ENCODE measurements around the gene TSACC.
"Not testable (repeated sequence)": the region's sequence is repeated elsewhere in the genome, so short reads cannot be mapped to it uniquely, and the experiment has no call there.

The TSACC gene

DNA sequence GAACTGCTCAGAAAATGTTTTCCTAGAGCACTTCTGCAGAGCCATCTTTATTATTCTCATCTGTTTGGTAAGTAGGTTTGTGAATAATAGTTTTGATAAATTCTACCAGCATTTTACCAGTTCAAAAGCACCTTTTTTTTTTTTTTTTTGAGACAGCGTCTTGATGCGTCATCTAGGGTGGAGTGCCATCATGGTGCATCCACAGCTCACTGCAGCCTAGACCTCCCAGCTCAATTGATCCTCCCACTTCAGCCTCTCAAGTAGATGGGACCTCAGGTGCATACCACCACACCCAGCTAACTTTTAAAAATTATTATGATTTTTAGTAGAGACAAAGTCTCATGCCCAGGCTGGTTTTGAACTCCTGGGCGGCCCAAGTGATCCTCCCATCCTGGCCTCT is 20.9 kb downstream of the TSACC start:
- Mint-ChIP-seq H3K4me1 (ENCODE audit: low read depth) (peaks cover 4% of the 10 kb centered on the region), H3K27ac (no peak overlapping the region), H3K9me3 (no peaks in the 10 kb centered on the region), H3K27me3 (ENCODE audit: low read depth) (peaks cover 42% of the 10 kb centered on the region), H3K4me3 (no peak overlapping the region), H3K36me3 (ENCODE audit: low read depth) (no peaks in the 10 kb centered on the region)
- no peak for DNase-seq (ENCODE audit: low spot score)

DNA sequence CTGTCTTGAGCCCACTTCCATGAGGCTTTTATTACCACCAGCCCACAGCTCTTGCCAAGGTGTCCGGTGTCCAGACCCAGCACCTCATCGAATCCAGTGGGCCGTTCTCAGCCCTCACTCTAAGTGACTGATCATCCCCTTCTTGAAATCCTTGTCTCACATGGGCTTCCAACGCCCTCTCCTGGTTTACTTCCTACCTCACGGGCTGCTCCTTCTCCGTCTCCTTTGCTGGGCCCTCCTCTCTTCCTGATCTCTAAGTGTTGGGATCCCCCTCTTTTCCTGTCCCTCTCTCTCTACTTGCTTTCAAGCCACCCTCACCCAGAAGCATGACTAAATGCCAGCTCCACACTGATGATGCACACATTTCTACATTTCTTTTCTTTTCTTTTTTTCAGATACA is 21.6 kb downstream of the TSACC start:
- H3K4me1 Mint-ChIP-seq (ENCODE audit: low read depth): peaks cover 4% of the 10 kb centered on the region
- H3K27me3 Mint-ChIP-seq (ENCODE audit: low read depth): peaks cover 45% of the 10 kb centered on the region
- H3K9me3 Mint-ChIP-seq: no peaks in the 10 kb centered on the region
- no peaks in the 10 kb centered on the region for H3K36me3 Mint-ChIP-seq (ENCODE audit: low read depth)
- H3K4me3 Mint-ChIP-seq: no peak overlapping the region
- DNase-seq (ENCODE audit: low spot score): no peak
- H3K27ac Mint-ChIP-seq: no peak overlapping the region

DNA sequence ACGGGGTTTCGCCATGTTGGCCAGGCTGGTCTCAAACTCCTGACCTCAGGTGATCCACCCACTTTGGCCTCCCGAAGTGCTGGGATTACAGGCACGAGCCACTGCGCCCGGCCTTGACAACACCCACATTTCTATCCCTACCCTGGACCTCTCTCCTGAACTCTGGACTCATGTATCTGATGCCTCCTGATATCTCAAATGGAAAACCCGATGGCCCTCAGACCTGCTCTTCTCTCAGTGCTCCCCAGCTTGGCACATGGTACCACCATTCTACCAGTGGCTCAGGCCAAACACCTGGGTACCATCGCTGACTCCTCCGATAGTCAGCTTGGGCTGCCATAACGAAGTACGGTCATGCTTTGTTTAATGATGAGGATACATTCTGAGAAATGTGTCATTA is 22.2 kb downstream of the TSACC start:
- Mint-ChIP-seq H3K27ac (no peak overlapping the region), H3K4me3 (no peak overlapping the region), H3K36me3 (ENCODE audit: low read depth) (no peaks in the 10 kb centered on the region), H3K27me3 (ENCODE audit: low read depth) (peaks cover 49% of the 10 kb centered on the region), H3K9me3 (no peaks in the 10 kb centered on the region), H3K4me1 (ENCODE audit: low read depth) (peaks cover 4% of the 10 kb centered on the region)
- no peak for DNase-seq (ENCODE audit: low spot score)

DNA sequence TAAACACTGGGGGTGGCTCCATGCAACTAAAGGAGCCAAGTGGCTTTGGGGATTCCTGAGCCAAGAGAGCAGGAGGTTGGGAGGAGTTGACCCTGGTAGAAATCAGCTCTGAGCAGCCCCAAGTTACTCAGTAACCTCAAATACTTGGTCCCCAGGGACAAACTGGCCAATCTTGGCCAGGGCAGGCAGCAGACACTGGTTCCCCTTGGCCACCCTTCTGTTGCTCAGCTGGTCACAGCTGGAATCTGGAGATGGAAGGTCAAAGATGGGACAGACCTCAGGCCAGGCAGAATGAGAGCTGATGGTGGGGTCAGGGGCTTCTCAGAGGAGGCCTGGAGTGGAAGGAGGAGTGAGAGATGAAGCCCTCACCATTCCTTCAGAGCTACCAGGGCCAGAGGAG is 27.4 kb downstream of the TSACC start:
- no peak for DNase-seq (ENCODE audit: low spot score)
- no peaks in the 10 kb centered on the region for H3K4me1 Mint-ChIP-seq (ENCODE audit: low read depth)
- H3K27me3 Mint-ChIP-seq (ENCODE audit: low read depth): peaks cover 47% of the 10 kb centered on the region
- H3K9me3 Mint-ChIP-seq: no peaks in the 10 kb centered on the region
- no peaks in the 10 kb centered on the region for H3K36me3 Mint-ChIP-seq (ENCODE audit: low read depth)
- H3K27ac Mint-ChIP-seq: no peak overlapping the region
- no peak overlapping the region for H3K4me3 Mint-ChIP-seq

DNA sequence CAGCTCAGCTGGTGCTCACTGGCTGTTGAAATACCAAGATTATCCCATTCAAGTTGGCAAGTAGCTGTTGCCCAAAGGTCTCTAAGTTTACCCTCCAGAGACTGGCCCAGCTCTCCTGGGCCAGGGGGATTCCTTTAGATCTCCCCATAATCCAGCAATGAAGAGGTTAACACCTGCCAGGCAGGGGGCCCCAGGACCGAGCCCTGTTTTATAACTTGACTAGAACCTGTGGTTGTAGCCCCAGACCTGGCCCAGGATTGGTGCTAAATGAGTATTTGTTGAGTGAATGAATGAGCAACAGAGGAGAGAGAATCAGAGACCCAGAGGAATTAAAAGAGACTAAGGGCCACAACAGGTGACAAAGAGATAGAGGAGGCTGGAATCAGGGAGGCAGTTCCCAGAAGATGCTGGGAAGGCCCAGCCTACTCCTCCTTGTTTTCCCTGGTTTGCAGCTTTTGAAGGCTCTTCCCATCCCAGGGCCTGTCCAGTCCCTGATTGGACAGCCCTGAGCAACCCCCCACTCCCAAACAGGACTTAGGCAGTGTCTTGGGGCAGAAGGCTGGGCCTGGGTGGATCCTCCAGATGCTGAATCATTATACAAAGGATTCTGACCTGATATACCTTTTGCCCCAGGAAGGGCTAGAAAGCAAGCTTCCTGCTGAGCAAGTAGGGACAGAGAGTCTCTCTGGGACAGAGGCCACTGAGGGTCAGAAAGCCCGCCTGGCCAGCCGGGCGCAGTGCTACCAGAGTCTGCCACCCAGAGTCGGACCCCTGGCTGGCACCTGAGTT is 28.2 kb downstream of the TSACC start:
- H3K27me3 Mint-ChIP-seq (ENCODE audit: low read depth): peaks cover 53% of the 10 kb centered on the region
- no peaks in the 10 kb centered on the region for H3K9me3 Mint-ChIP-seq
- H3K4me1 Mint-ChIP-seq (ENCODE audit: low read depth): no peaks in the 10 kb centered on the region
- no peaks in the 10 kb centered on the region for H3K36me3 Mint-ChIP-seq (ENCODE audit: low read depth)
- DNase-seq (ENCODE audit: low spot score): no peak
- H3K27ac Mint-ChIP-seq: no peak overlapping the region
- H3K4me3 Mint-ChIP-seq: no peak overlapping the region

DNA sequence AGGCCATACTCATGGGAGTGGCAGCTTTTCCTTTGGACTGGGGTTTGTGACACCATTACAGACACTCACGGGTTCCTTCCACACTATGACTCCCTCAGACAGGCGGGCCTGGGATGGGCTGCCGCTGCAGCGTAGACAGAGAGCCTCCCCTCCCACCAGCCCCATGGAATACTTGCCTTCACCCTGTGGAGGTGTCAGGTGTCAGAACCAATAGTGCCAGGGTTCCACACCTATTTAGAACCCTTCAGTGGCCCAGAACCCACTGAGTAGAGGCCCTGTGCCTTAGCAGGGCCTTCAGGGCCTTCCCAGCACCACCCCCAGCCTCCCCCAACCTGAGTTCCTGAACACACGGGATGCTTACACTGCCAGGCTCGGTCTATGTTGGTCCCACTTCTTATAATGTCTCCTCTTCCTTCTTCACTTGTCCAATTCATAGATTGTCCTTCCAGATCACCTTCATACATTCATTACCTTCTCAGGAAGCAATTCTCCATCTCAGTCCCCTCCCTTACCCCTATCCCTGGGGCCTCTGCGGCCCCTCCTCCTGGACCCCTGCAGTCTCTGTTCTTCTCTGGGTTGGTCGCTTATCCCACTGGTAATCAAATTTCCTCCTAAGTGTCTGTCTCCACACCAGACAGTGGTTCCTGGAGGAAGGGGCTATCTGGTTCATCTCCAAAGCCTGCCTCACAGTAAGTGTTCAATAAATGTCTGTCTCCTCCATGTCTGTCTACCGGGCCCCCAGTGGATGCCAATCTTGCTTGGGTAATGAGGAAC is 29.2 kb downstream of the TSACC start:
- no peak overlapping the region for H3K27ac Mint-ChIP-seq
- DNase-seq (ENCODE audit: low spot score): no peak
- peaks cover 61% of the 10 kb centered on the region for H3K27me3 Mint-ChIP-seq (ENCODE audit: low read depth)
- no peaks in the 10 kb centered on the region for H3K36me3 Mint-ChIP-seq (ENCODE audit: low read depth)
- H3K9me3 Mint-ChIP-seq: no peaks in the 10 kb centered on the region
- no peaks in the 10 kb centered on the region for H3K4me1 Mint-ChIP-seq (ENCODE audit: low read depth)
- no peak overlapping the region for H3K4me3 Mint-ChIP-seq

DNA sequence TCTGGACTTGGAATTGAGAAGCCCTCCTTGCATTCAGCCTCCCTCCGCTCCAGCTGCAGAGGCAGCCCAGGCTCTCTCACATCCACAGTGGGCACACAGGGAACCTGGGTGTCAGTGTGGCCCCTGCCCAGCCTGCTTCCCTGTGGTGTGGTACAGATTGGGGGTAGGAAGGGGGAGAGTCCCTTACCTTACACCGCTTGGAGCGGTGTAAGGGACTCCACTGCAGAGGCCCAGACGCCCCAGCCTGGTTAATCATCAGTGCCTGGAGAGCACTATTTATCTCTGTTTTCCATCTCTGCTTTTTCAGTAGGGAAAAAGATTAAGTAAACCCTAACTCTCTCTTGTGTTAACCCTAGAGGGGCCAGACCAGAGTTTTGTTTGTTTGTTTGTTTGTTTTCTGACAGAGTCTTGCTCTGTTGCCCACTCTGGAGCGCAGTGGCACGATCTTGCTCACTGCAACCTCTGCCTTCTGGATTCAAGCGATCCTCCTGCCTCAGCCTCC is 29.9 kb downstream of the TSACC start:
- H3K4me1 Mint-ChIP-seq (ENCODE audit: low read depth): no peaks in the 10 kb centered on the region
- no peaks in the 10 kb centered on the region for H3K9me3 Mint-ChIP-seq
- no peaks in the 10 kb centered on the region for H3K36me3 Mint-ChIP-seq (ENCODE audit: low read depth)
- H3K27me3 Mint-ChIP-seq (ENCODE audit: low read depth): peaks cover 65% of the 10 kb centered on the region
- H3K27ac Mint-ChIP-seq: no peak overlapping the region
- no peak for DNase-seq (ENCODE audit: low spot score)
- H3K4me3 Mint-ChIP-seq: no peak overlapping the region

DNA sequence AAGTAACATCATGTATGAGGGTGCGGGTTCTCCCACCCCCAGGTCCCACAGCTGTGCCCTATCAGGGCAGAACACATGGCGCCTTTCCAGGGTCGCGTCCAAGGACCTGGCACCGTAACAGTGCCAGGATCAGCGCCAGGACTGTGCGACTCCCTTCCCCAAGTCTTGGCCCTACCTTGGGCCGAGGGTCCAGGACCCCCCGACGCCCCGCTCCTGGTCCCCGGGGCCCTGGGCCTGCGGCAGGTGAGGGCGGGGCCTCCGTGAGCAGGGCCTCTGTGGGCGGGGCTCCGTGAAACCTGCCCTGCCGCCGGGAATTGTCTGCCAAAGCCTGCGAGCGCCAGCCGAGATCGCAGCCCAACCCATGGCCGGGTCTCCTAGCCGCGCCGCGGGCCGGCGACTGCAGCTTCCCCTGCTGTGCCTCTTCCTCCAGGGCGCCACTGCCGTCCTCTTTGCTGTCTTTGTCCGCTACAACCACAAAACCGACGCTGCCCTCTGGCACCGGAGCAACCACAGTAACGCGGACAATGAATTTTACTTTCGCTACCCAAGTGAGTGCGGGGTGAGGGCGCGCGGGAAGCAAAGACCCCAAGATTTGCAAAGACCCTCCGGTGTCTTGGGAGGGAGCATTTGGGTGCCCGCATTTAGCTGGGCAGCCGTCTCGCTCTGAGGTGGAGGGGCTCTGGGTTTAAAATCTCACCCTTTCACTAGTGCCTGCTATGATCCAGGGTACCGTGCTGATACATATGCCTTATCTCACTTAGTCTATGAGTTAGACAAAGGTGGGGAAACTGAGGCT is 30.8 kb downstream of the TSACC start, which contains the start of gene RHBG:
Gene RHBG (plus strand): TSS at position 323 of the 796 bp plus-strand sequence. CDS start 39 bp downstream, at position 362.
- no peaks in the 10 kb centered on the region for H3K4me1 Mint-ChIP-seq (ENCODE audit: low read depth)
- no peak within 1 kb of the TSS for H3K27ac Mint-ChIP-seq
- peaks cover 63% of the 10 kb centered on the region for H3K27me3 Mint-ChIP-seq (ENCODE audit: low read depth)
- H3K9me3 Mint-ChIP-seq: no peaks in the 10 kb centered on the region
- DNase-seq (ENCODE audit: low spot score): no peak
- H3K4me3 Mint-ChIP-seq: peak within 1 kb of the TSS; percentile 54
- H3K36me3 Mint-ChIP-seq (ENCODE audit: low read depth): no peaks in the 10 kb centered on the region

DNA sequence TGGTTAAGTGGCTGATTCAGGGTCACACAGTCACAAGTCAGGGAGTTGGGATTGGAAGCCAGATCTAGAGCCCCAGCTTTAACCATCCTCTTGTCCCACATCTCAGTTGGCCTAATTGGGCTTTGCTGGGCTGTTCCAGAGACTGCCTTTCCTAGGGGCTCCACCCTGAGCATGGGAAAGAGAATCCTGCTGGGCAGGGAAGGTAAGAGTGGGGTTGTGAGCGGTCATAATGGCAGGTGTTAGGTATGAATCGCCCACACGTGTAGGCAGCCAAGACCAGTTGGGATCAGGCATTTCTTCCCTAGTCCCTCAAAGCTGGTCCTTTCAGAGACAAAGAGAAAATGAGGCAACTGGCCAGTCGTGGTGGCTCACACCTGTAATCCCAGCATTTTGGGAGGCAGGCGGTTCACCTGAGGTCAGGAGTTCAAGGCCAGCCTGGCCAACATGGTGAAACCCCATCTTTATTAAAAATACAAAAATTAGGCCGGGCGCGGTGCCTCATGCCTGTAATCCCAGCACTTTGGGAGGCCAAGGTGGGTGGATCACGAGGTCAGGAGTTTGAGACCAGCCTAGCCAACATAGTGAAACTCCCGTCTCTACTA is 31.5 kb downstream of the TSACC start:
- peaks cover 59% of the 10 kb centered on the region for H3K27me3 Mint-ChIP-seq (ENCODE audit: low read depth)
- not testable (repeated sequence) for H3K36me3 Mint-ChIP-seq (ENCODE audit: low read depth); H3K27ac Mint-ChIP-seq; DNase-seq (ENCODE audit: low spot score); H3K9me3 Mint-ChIP-seq; H3K4me1 Mint-ChIP-seq (ENCODE audit: low read depth); H3K4me3 Mint-ChIP-seq

DNA sequence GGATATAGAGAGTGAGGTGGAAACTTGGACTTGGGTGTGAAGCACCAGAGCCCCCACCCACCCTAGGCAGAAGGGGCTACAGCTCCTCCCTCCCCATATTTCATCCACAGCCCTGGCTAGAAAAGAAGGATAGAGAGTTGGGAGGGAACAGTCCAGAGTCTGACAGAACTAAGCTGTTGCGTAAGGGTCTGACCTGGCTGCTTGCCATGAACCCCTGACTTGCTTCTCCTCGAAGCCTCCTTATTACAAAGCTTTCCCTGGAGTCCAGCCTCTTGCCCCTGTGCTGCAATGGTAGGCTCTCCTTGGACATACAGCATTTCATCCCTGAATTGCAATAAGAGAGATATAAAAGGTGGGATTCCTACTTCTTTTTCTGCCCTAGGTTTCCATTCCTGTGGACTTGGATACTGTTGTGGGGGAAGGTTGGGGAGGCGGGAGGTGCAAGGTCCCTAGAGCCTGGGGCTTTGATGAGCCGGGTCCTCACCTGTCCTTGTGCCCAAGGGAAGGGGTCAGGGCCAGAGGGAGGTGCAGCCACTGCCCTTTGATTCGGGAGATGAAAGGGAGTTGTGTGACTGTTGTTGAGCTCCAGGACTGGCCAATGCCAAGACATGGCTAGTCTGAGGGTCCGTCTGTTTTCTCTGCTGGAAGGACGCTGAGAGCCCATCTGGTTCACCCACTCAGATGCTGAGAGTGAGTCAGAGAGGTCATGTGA is 33.4 kb downstream of the TSACC start:
- Mint-ChIP-seq H3K4me3 (no peak overlapping the region), H3K9me3 (no peaks in the 10 kb centered on the region), H3K36me3 (ENCODE audit: low read depth) (no peaks in the 10 kb centered on the region), H3K27ac (no peak overlapping the region), H3K27me3 (ENCODE audit: low read depth) (peaks cover 47% of the 10 kb centered on the region), H3K4me1 (ENCODE audit: low read depth) (no peaks in the 10 kb centered on the region)
- DNase-seq (ENCODE audit: low spot score): no peak

DNA sequence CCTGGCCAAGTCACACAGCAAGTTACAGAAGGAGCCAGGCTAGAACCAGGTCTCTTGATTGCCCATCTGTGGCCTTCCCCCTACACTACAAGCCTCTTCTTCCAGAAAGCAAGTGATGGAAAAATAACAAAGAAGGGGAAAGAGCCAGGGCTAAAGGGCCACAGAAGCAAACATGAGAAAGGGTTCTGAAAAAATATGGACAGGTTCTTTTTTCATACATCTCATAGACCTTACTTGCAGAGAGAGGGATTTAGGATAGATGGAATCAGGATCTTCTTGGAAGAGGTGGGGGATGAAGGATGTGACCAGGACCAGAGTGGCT is 33.9 kb downstream of the TSACC start:
- no peak overlapping the region for H3K4me3 Mint-ChIP-seq
- no peaks in the 10 kb centered on the region for H3K4me1 Mint-ChIP-seq (ENCODE audit: low read depth)
- H3K27ac Mint-ChIP-seq: no peak overlapping the region
- H3K27me3 Mint-ChIP-seq (ENCODE audit: low read depth): peaks cover 45% of the 10 kb centered on the region
- no peaks in the 10 kb centered on the region for H3K9me3 Mint-ChIP-seq
- no peaks in the 10 kb centered on the region for H3K36me3 Mint-ChIP-seq (ENCODE audit: low read depth)
- no peak for DNase-seq (ENCODE audit: low spot score)

DNA sequence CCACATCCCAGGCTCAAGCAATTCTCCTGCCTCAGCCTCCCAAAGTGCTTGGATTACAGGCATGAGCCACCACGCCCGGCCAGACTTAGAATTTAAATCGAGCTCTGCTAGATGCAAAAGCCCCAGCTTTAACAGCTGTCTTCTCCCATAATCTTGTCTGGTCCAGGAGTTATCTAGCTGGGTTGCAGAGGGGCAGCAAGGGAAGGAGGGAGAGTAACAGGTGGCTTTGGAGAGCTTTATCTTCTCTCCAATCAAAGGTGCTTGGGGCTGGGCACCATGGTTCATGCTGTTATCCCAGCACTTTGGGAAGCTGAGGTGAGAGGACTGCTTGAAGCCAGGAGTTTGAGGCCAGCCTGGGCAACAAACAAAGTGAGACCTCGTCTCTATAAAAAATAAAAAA is 34.5 kb downstream of the TSACC start:
- H3K4me1 Mint-ChIP-seq (ENCODE audit: low read depth): no peaks in the 10 kb centered on the region
- H3K4me3 Mint-ChIP-seq: no peak overlapping the region
- H3K9me3 Mint-ChIP-seq: no peaks in the 10 kb centered on the region
- no peak for DNase-seq (ENCODE audit: low spot score)
- H3K36me3 Mint-ChIP-seq (ENCODE audit: low read depth): no peaks in the 10 kb centered on the region
- H3K27ac Mint-ChIP-seq: no peak overlapping the region
- H3K27me3 Mint-ChIP-seq (ENCODE audit: low read depth): peaks cover 43% of the 10 kb centered on the region

DNA sequence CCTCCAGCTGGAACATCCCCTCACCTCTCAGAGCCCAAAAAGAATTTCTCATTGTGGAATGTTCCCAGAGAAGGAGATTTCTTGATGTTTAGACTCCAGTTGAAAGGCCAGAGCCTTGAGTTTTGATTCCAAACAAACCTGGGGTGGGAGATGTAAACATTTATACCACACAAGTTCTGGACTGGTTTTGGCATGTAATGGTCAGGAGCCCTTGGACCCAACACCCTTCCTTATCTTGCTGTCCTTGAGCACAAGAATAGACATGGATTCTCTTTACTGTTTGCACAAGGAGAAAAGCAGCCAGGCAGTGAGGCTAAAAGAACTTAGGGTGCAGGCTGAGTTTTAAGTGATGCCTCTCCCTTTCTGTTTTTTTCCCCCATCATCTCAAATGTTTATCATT is 35.2 kb downstream of the TSACC start:
- no peaks in the 10 kb centered on the region for H3K4me1 Mint-ChIP-seq (ENCODE audit: low read depth)
- DNase-seq (ENCODE audit: low spot score): no peak
- no peaks in the 10 kb centered on the region for H3K36me3 Mint-ChIP-seq (ENCODE audit: low read depth)
- H3K9me3 Mint-ChIP-seq: no peaks in the 10 kb centered on the region
- peaks cover 36% of the 10 kb centered on the region for H3K27me3 Mint-ChIP-seq (ENCODE audit: low read depth)
- no peak overlapping the region for H3K4me3 Mint-ChIP-seq
- H3K27ac Mint-ChIP-seq: no peak overlapping the region

Measured in T-helper 2 cell treated with Interferon-gamma antibody and Interleukin-4, amounts not matched to agents 5 μg/mL and 100 μg/mL, for 36 hours (primary cell).